ENCODE results near the gene KCNH1. TPM values are rescaled to one million over a fixed set of nuclear protein-coding genes. Genes with fewer than 3 reads are reported as not detected.

Gene KCNH1
- total RNA-seq, 1 experiment from 2014 or later = not detected

DNA sequence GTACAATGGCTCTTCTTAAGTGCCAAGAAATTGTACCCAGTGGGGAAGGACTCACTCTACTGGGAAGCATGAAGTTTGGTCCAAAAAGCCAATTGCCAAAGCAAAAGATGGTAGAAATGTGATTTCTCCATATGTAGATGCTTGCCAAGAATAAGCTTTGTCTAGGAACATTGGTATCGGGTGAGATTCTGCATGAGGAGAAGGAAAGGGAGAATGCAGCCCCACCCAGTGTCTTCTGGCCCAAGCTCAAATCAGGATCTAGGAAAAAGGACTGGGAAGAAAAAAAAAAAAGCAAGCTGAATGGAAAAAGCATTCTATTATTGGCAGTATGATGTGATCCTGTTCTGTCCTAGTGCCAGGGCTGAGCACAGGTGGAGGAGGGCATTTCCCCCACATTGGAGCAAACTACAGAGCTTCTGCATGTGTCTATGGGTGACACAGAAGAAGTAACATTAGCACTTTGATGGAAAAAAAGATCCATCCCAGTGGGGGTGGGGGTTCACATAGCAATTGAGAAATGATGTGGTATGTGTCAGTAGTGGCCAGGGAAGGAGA, 226.6 kb downstream of the KCNH1 start:
- BruUV-seq (replicated peaks) = no TSS peak
- intact Hi-C loops (cut with micrococcal nuclease) = no loop called here

More for the DNA sequence above, 226.6 kb downstream of the KCNH1 start:
- TF ChIP-seq, protein P1, sequence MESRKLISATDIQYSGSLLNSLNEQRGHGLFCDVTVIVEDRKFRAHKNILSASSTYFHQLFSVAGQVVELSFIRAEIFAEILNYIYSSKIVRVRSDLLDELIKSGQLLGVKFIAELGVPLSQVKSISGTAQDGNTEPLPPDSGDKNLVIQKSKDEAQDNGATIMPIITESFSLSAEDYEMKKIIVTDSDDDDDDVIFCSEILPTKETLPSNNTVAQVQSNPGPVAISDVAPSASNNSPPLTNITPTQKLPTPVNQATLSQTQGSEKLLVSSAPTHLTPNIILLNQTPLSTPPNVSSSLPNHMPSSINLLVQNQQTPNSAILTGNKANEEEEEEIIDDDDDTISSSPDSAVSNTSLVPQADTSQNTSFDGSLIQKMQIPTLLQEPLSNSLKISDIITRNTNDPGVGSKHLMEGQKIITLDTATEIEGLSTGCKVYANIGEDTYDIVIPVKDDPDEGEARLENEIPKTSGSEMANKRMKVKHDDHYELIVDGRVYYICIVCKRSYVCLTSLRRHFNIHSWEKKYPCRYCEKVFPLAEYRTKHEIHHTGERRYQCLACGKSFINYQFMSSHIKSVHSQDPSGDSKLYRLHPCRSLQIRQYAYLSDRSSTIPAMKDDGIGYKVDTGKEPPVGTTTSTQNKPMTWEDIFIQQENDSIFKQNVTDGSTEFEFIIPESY (IDR thresholded peaks at IDR 0.05; ENCODE audit: extremely low read depth, insufficient replicate concordance, low read length) = no peak
- no peak for TF ChIP-seq SRF (IDR thresholded peaks at IDR 0.05; ENCODE audit: low read depth)
- TF ChIP-seq, protein P2, sequence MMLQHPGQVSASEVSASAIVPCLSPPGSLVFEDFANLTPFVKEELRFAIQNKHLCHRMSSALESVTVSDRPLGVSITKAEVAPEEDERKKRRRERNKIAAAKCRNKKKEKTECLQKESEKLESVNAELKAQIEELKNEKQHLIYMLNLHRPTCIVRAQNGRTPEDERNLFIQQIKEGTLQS (IDR thresholded peaks at IDR 0.05) = no peak
- no peak for TF ChIP-seq FOSL1 (IDR thresholded peaks at IDR 0.05; ENCODE audit: low read depth)
- TF ChIP-seq, protein P3, sequence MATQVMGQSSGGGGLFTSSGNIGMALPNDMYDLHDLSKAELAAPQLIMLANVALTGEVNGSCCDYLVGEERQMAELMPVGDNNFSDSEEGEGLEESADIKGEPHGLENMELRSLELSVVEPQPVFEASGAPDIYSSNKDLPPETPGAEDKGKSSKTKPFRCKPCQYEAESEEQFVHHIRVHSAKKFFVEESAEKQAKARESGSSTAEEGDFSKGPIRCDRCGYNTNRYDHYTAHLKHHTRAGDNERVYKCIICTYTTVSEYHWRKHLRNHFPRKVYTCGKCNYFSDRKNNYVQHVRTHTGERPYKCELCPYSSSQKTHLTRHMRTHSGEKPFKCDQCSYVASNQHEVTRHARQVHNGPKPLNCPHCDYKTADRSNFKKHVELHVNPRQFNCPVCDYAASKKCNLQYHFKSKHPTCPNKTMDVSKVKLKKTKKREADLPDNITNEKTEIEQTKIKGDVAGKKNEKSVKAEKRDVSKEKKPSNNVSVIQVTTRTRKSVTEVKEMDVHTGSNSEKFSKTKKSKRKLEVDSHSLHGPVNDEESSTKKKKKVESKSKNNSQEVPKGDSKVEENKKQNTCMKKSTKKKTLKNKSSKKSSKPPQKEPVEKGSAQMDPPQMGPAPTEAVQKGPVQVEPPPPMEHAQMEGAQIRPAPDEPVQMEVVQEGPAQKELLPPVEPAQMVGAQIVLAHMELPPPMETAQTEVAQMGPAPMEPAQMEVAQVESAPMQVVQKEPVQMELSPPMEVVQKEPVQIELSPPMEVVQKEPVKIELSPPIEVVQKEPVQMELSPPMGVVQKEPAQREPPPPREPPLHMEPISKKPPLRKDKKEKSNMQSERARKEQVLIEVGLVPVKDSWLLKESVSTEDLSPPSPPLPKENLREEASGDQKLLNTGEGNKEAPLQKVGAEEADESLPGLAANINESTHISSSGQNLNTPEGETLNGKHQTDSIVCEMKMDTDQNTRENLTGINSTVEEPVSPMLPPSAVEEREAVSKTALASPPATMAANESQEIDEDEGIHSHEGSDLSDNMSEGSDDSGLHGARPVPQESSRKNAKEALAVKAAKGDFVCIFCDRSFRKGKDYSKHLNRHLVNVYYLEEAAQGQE (IDR thresholded peaks at IDR 0.05; ENCODE audit: low read depth) = no peak
- TF ChIP-seq, protein P4, sequence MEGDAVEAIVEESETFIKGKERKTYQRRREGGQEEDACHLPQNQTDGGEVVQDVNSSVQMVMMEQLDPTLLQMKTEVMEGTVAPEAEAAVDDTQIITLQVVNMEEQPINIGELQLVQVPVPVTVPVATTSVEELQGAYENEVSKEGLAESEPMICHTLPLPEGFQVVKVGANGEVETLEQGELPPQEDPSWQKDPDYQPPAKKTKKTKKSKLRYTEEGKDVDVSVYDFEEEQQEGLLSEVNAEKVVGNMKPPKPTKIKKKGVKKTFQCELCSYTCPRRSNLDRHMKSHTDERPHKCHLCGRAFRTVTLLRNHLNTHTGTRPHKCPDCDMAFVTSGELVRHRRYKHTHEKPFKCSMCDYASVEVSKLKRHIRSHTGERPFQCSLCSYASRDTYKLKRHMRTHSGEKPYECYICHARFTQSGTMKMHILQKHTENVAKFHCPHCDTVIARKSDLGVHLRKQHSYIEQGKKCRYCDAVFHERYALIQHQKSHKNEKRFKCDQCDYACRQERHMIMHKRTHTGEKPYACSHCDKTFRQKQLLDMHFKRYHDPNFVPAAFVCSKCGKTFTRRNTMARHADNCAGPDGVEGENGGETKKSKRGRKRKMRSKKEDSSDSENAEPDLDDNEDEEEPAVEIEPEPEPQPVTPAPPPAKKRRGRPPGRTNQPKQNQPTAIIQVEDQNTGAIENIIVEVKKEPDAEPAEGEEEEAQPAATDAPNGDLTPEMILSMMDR (IDR thresholded peaks at IDR 0.05 in 2 of 3, conservative IDR thresholded peaks at IDR 0.05 in 1 of 3; ENCODE audit: borderline replicate concordance in 1 of 3, insufficient read depth in 1 of 3, low read depth in 2 of 3, low read length in 2 of 3) = no peak
- TF ChIP-seq RAD21 (IDR thresholded peaks at IDR 0.05; ENCODE audit: low read depth) = no peak
- TF ChIP-seq EZH2 (IDR thresholded peaks at IDR 0.05) = no peak
- Histone ChIP-seq H3K9me2 (ENCODE audit: insufficient read depth) (no peaks in the 10 kb centered on the region), H3K9ac (ENCODE audit: low read length) (no peak overlapping the region), H3K4me2 (ENCODE audit: low read length) (no peak overlapping the region), H3K36me3 (ENCODE audit: control insufficient read depth in 1 of 2, insufficient read depth in 2 of 2, low read length in 2 of 2) (no peaks in the 10 kb centered on the region), H3K27ac (ENCODE audit: low read depth, low read length) (no peak overlapping the region), H3K4me1 (ENCODE audit: control insufficient read depth in 1 of 2, insufficient read depth in 2 of 2, low read length in 2 of 2) (no peaks in the 10 kb centered on the region), H3K79me2 (ENCODE audit: insufficient read depth, low read length) (no peaks in the 10 kb centered on the region), H3K9me3 (ENCODE audit: control insufficient read depth in 1 of 2, insufficient read depth in 1 of 2, low read depth in 1 of 2, low read length in 2 of 2) (no peaks in the 10 kb centered on the region), H2AFZ (ENCODE audit: low read depth, low read length, poor library complexity, severe bottlenecking) (no peak overlapping the region), H4K20me1 (ENCODE audit: insufficient read depth) (no peaks in the 10 kb centered on the region), H3K4me3 (replicated peaks in 1 of 2; ENCODE audit: low read depth in 1 of 2, low read length in 2 of 2) (no peak overlapping the region), H3K27me3 (ENCODE audit: insufficient read depth, low read length) (peaks cover 38% of the 10 kb centered on the region)
- DNase-seq (ENCODE audit: low read depth, low spot score) (no peak), ATAC-seq (no peak)
- ChIA-PET POLR2A (no interaction called here), RAD21 (ENCODE audit: low non-redundant PET in 1 of 2, low total read pairs in 2 of 2, uncharacterized antibody in 2 of 2, unreplicated experiment in 2 of 2) (no interaction called here), CTCF (no interaction called here)

Data from HCT116 (cell line).